NCI-H1436 treated with DMSO at 0.1 percent for 48 hours (cell line): ENCODE measurements around the gene INSC.
"Not testable (repeated sequence)": the region's sequence is repeated elsewhere in the genome, so short reads cannot be mapped to it uniquely, and the experiment has no call there.

Experiments used
- DNase-seq: peaks from one replicate; lab custom pipeline; 2025; lab: John Stamatoyannopoulos, UW

The INSC gene

GRCh38 chr11:15114501-15115475 lies at the start of gene INSC:
INSC (plus strand) TSS chr11:15114923; CDS start chr11:15149175, 34,252 bp downstream.
- no peak for DNase-seq

- not testable (repeated sequence) for DNase-seq
These were observed 45.0 kb upstream of the INSC start for GRCh38 chr11:15069751-15070150.

- DNase-seq, result no peak
These were observed 43.0 kb upstream of the INSC start for GRCh38 chr11:15071556-15072255.

- no peak for DNase-seq
These were observed 42.1 kb upstream of the INSC start for GRCh38 chr11:15072551-15073143.

GRCh38 chr11:15073361-15074205 lies 41.1 kb upstream of the INSC start, which contains the start of gene CALCB:
CALCB (plus strand) TSS chr11:15073593; CDS start chr11:15074719, 1,126 bp downstream.
- no peak for DNase-seq

GRCh38 chr11:15074206-15075161 lies 40.2 kb upstream of the INSC start:
- DNase-seq, result peak; percentile 90

- DNase-seq, result no peak
These were observed 39.6 kb upstream of the INSC start for GRCh38 chr11:15075162-15075526.

- DNase-seq, result no peak
These were observed 23.5 kb upstream of the INSC start for GRCh38 chr11:15091175-15091574.

GRCh38 chr11:15091625-15092024 lies 23.1 kb upstream of the INSC start:
- DNase-seq, result peak; percentile 82

GRCh38 chr11:15093432-15093831 lies 21.3 kb upstream of the INSC start:
- no peak for DNase-seq

- no peak for DNase-seq
These were observed 18.9 kb upstream of the INSC start for GRCh38 chr11:15095736-15096228.

- no peak for DNase-seq
These were observed 17.3 kb upstream of the INSC start for GRCh38 chr11:15097411-15097810.

- DNase-seq, result no peak
These were observed 15.5 kb upstream of the INSC start for GRCh38 chr11:15099267-15099666.

- DNase-seq, result no peak
These were observed 13.5 kb upstream of the INSC start for GRCh38 chr11:15101072-15101709.

GRCh38 chr11:15104166-15104565 lies 10.6 kb upstream of the INSC start:
- DNase-seq, result no peak

GRCh38 chr11:15106201-15106965 lies 8.3 kb upstream of the INSC start:
- no peak for DNase-seq

- DNase-seq, result no peak
These were observed 6.8 kb upstream of the INSC start for GRCh38 chr11:15107730-15108515.

GRCh38 chr11:15108592-15109130 lies 6.1 kb upstream of the INSC start:
- no peak for DNase-seq
